Smooth muscle cell (in vitro differentiated cells): ENCODE measurements around the gene CD63. TPM values are rescaled to one million over a fixed set of nuclear protein-coding genes. Genes with fewer than 3 reads are reported as not detected.

Experiments
- DNase-seq: peaks from one replicate; lab custom pipeline; 2025; ENCODE audit not compliant: unreplicated experiment; lab: John Stamatoyannopoulos, UW
- H2AFZ ChIP-seq: fragments of 200-600 bp; sonication (generic); 2 replicates; pipeline ENCODE4 v1.6.0; 2016; ENCODE audit warnings: antibody characterized with exemption, low read depth, mild to moderate bottlenecking
- H3F3A ChIP-seq: fragments of 200-600 bp; sonication (generic); 2 replicates; pipeline ENCODE4 v1.6.0; 2017; ENCODE audit warnings: antibody characterized with exemption, low read depth
- H3K27ac ChIP-seq: fragments of 200-600 bp; sonication (generic); 2 replicates; pipeline ENCODE4 v1.5.1; 2016; ENCODE audit warnings: low read depth, mild to moderate bottlenecking
- H3K27me3 ChIP-seq: fragments of 200-600 bp; sonication (generic); 2 replicates; pipeline ENCODE4 v1.6.1; 2016; ENCODE audit warnings: low read depth, mild to moderate bottlenecking
- H3K36me3 ChIP-seq: fragments of 200-600 bp; sonication (generic); 2 replicates; pipeline ENCODE4 v1.5.1; 2016; ENCODE audit warnings: low read depth
- H3K4me1 ChIP-seq: fragments of 200-600 bp; sonication (generic); 2 replicates; pipeline ENCODE4 v1.5.1; 2016; ENCODE audit warnings: low read depth
- H3K4me2 ChIP-seq: fragments of 200-600 bp; sonication (generic); 2 replicates; pipeline ENCODE4 v1.6.0; 2016; ENCODE audit warnings: mild to moderate bottlenecking
- H3K4me3 ChIP-seq: fragments of 200-600 bp; sonication (generic); 2 replicates; pipeline ENCODE4 v1.5.1; 2016; ENCODE audit warnings: mild to moderate bottlenecking
- H3K79me2 ChIP-seq: fragments of 200-600 bp; sonication (generic); 2 replicates; pipeline ENCODE4 v1.6.0; 2016; ENCODE audit warnings: low read depth, mild to moderate bottlenecking
- H3K9ac ChIP-seq: fragments of 200-600 bp; sonication (generic); 2 replicates; pipeline ENCODE4 v1.6.0; 2016; ENCODE audit warnings: low read depth
- H3K9me3 ChIP-seq: fragments of 200-600 bp; sonication (generic); replicated peaks from 2 replicates; pipeline ENCODE4 v1.5.1; 2016; ENCODE audit warnings: low read depth
- H4K20me1 ChIP-seq: fragments of 200-600 bp; sonication (generic); 2 replicates; pipeline ENCODE4 v1.6.0; 2016; ENCODE audit warnings: low read depth
- CTCF ChIP-seq: fragments of 200-600 bp; sonication (generic); IDR thresholded peaks from 2 replicates; pipeline ENCODE4 v1.5.1; 2017; ENCODE audit warnings: borderline replicate concordance, mild to moderate bottlenecking, antibody characterized with exemption; ENCODE audit not compliant: insufficient read depth, poor library complexity, severe bottlenecking
- WGBS: methylation state at CpG from one replicate; pipeline ENCODE4 v1.1.7; 2016; ENCODE audit warnings: low lambda C conversion rate; 5-methylcytosine and 5-hydroxymethylcytosine counted together
- polyA plus RNA-seq: library from polyadenylated mRNA; unstranded; fragments of >200 nt; fragmentation: Nextera tagmentation; extraction: Ambion mirVana; gene quantifications from 2 replicates; pipeline ENCODE4 v1.2.1, GENCODE V29; 2016
- total RNA-seq: library from RNA; depleted of rRNA; stranded (reverse); fragments of >200 nt; gene quantifications from 2 replicates; pipeline ENCODE4 v1.2.3, GENCODE V29; 2014

Gene CD63
- total and polyA plus RNA-seq, 2 experiments from 2014 or later = 1,107 to 2,317 TPM

- Histone ChIP-seq H3F3A (peaks cover 8% of the 10 kb centered on the region), H3K27ac (no peak overlapping the region), H3K9ac (no peak overlapping the region), H3K36me3 (peaks cover 20% of the 10 kb centered on the region), H3K4me2 (no peak overlapping the region), H3K4me3 (no peak overlapping the region), H4K20me1 (peaks cover 24% of the 10 kb centered on the region), H2AFZ (no peak overlapping the region), H3K27me3 (no peaks in the 10 kb centered on the region), H3K9me3 (no peaks in the 10 kb centered on the region), H3K79me2 (peaks cover 3% of the 10 kb centered on the region), H3K4me1 (peaks cover 13% of the 10 kb centered on the region)
- no peak for TF ChIP-seq CTCF
- DNase-seq = no peak
- 62% methylated on average over 2 of the region's 2 CpGs for WGBS
Measured at GRCh38 chr12:55757701-55758100, 28.9 kb upstream of the CD63 start.

- no peaks in the 10 kb centered on the region for H3K79me2 ChIP-seq
- no peak overlapping the region for H3K9ac ChIP-seq
- peaks cover 8% of the 10 kb centered on the region for H3F3A ChIP-seq
- no peak overlapping the region for H3K4me2 ChIP-seq
- peaks cover 11% of the 10 kb centered on the region for H4K20me1 ChIP-seq
- H3K27ac ChIP-seq = peak overlapping the region; percentile 24
- TF ChIP-seq CTCF = no peak
- 35% methylated on average over 2 of the region's 2 CpGs for WGBS
- H3K4me1 ChIP-seq = peaks cover 13% of the 10 kb centered on the region
- H3K27me3 ChIP-seq = no peaks in the 10 kb centered on the region
- H3K9me3 ChIP-seq = no peaks in the 10 kb centered on the region
- peaks cover 21% of the 10 kb centered on the region for H3K36me3 ChIP-seq
- no peak overlapping the region for H3K4me3 ChIP-seq
- no peak for DNase-seq
- no peak overlapping the region for H2AFZ ChIP-seq
Measured at GRCh38 chr12:55755246-55755645, 26.4 kb upstream of the CD63 start.

- no peaks in the 10 kb centered on the region for H3K27me3 ChIP-seq
- H3K36me3 ChIP-seq = peaks cover 5% of the 10 kb centered on the region
- H3F3A ChIP-seq = no peaks in the 10 kb centered on the region
- WGBS = 97% methylated on average over 18 of the region's 18 CpGs
- no peak for DNase-seq
- peaks cover 7% of the 10 kb centered on the region for H3K79me2 ChIP-seq
- H2AFZ ChIP-seq = no peak overlapping the region
- peaks cover 48% of the 10 kb centered on the region for H4K20me1 ChIP-seq
- peaks cover 31% of the 10 kb centered on the region for H3K4me1 ChIP-seq
- no peak overlapping the region for H3K4me2 ChIP-seq
- no peak overlapping the region for H3K4me3 ChIP-seq
- TF ChIP-seq CTCF = no peak
- no peaks in the 10 kb centered on the region for H3K9me3 ChIP-seq
- H3K9ac ChIP-seq = no peak overlapping the region
- no peak overlapping the region for H3K27ac ChIP-seq
Measured at GRCh38 chr12:55748230-55748993, 19.6 kb upstream of the CD63 start.

DNA sequence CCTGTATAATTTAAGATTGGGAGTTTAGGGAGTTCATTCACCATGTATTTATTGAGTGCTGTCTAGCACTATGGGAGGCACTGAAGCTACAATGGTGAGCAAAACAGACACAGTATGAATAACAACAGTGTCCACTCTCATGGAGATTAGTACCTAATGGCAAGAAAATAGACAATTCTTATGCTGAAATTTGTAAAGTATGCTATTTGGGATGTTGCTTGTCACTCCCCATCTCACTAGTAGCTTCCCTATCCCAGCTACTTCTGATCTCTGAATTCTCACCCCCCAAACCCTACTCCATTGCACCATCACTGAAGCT, 18.1 kb upstream of the CD63 start:
- Histone ChIP-seq H3K27me3 (no peaks in the 10 kb centered on the region), H2AFZ (no peak overlapping the region), H3K4me1 (peaks cover 34% of the 10 kb centered on the region), H3K4me3 (no peak overlapping the region), H3K9me3 (no peaks in the 10 kb centered on the region), H3K36me3 (peaks cover 5% of the 10 kb centered on the region), H3K4me2 (no peak overlapping the region), H3K9ac (no peak overlapping the region), H3K79me2 (peaks cover 7% of the 10 kb centered on the region), H3K27ac (no peak overlapping the region), H3F3A (no peaks in the 10 kb centered on the region), H4K20me1 (peaks cover 48% of the 10 kb centered on the region)
- DNase-seq = no peak
- TF ChIP-seq CTCF = no peak
